DND-41 (cell line): Measurements from ENCODE around the gene PPP2R2B.

Source experiments
- EZH2 ChIP-seq: IDR thresholded peaks from 3 replicates; pipeline ENCODE4 v1.6.1; 2012; ENCODE audit warnings: borderline replicate concordance, low read depth, mild to moderate bottlenecking, moderate library complexity, low read length, inconsistent platforms; ENCODE audit not compliant: severe bottlenecking
- TF ChIP-seq, protein P1 (sequence below): IDR thresholded peaks from 2 replicates; pipeline ENCODE4 v1.5.1; 2012; ENCODE audit warnings: borderline replicate concordance, low read length, moderate library complexity, mild to moderate bottlenecking; ENCODE audit not compliant: poor library complexity, severe bottlenecking; ENCODE audit errors: extremely low read depth

DNA sequence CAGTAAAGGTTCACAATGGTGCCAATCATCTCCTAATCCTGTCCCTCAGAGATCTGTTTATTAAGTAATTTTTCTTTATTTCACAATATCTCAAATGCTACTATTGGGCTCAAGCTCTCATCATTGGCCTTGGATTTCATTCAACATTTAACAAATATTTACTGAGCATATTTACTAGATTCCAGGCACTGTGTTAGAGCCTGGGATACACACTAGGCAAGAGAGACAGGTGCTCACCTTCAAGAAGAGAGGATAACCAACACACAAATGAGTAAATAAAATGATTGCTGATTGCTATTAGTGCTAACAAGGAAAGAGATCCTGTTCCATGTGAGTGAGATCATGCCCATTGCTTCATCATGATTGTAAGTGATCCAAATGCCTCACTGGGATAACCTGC, 27.4 kb downstream of the PPP2R2B start:
- no peak for TF ChIP-seq EZH2
- TF ChIP-seq, protein P1, sequence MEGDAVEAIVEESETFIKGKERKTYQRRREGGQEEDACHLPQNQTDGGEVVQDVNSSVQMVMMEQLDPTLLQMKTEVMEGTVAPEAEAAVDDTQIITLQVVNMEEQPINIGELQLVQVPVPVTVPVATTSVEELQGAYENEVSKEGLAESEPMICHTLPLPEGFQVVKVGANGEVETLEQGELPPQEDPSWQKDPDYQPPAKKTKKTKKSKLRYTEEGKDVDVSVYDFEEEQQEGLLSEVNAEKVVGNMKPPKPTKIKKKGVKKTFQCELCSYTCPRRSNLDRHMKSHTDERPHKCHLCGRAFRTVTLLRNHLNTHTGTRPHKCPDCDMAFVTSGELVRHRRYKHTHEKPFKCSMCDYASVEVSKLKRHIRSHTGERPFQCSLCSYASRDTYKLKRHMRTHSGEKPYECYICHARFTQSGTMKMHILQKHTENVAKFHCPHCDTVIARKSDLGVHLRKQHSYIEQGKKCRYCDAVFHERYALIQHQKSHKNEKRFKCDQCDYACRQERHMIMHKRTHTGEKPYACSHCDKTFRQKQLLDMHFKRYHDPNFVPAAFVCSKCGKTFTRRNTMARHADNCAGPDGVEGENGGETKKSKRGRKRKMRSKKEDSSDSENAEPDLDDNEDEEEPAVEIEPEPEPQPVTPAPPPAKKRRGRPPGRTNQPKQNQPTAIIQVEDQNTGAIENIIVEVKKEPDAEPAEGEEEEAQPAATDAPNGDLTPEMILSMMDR, result no peak
